DOHH2 (cell line): ENCODE results near the gene PQBP1.

ENCODE experiments used
- CTCF ChIP-seq: fragments of 200-600 bp; sonication (generic); IDR thresholded peaks from one replicate; pipeline ENCODE4 v1.5.1; 2014; ENCODE audit warnings: antibody characterized with exemption, mild to moderate bottlenecking, low read depth, low read length; ENCODE audit not compliant: poor library complexity, severe bottlenecking
- EZH2phosphoT487 ChIP-seq: fragments of 200-600 bp; sonication (generic); IDR thresholded peaks from 2 replicates; pipeline ENCODE4 v1.6.1; 2017; ENCODE audit warnings: borderline replicate concordance, mild to moderate bottlenecking, antibody characterized with exemption, low read length, moderate library complexity, mixed read lengths

- TF ChIP-seq CTCF (peak; percentile 46), EZH2phosphoT487 (no peak)
These were observed 39.6 kb downstream of the PQBP1 start for GRCh38 chrX:48937054-48937907.
